ENCODE measurements around the gene IGF2R. TPM values are rescaled to one million over a fixed set of nuclear protein-coding genes. Genes with fewer than 3 reads are reported as not detected.

IGF2R gene
- total and polyA plus RNA-seq, 8 donors: 11.0 to 54.0 (median 34.7) TPM

DNA sequence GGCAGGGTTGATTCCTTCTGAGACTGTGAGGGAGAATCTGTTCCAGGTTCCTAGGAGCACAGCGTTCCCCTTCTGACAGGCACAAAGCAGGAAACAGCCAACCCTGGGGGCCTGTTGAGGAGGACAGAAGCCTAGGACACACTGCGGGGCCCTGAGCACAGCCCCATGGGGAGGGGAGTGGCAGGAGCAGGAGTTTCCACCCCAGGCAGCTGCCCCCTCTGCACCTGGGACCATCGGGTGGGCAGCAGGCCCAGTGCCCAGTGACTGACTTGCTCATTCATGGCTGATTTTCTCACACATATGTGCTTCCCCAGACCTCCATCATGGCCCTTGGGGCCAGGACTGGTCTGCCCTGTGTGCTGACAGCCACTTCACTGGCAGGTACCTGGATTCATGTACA is 146.5 kb downstream of the IGF2R start:
- Histone ChIP-seq H3K4me1 (no peaks in the 10 kb centered on the region), H3K9me3 (no peaks in the 10 kb centered on the region), H3K27ac (no peak overlapping the region), H3K27me3 (no peaks in the 10 kb centered on the region), H3K4me3 (no peak overlapping the region), H3K36me3 (no peaks in the 10 kb centered on the region)
- FAIRE-seq (no peak), DNase-seq (no peak), ATAC-seq (no peak)
- TF ChIP-seq, protein P1, sequence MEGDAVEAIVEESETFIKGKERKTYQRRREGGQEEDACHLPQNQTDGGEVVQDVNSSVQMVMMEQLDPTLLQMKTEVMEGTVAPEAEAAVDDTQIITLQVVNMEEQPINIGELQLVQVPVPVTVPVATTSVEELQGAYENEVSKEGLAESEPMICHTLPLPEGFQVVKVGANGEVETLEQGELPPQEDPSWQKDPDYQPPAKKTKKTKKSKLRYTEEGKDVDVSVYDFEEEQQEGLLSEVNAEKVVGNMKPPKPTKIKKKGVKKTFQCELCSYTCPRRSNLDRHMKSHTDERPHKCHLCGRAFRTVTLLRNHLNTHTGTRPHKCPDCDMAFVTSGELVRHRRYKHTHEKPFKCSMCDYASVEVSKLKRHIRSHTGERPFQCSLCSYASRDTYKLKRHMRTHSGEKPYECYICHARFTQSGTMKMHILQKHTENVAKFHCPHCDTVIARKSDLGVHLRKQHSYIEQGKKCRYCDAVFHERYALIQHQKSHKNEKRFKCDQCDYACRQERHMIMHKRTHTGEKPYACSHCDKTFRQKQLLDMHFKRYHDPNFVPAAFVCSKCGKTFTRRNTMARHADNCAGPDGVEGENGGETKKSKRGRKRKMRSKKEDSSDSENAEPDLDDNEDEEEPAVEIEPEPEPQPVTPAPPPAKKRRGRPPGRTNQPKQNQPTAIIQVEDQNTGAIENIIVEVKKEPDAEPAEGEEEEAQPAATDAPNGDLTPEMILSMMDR (IDR thresholded peaks at IDR 0.05): no peak
- WGBS, 2 donors: 93 to 100% methylated on average over 3 of the region's 3 CpGs
- intact Hi-C loops (cut with DNase I): no loop called here

- no peak for ATAC-seq
- no peak for FAIRE-seq
- Histone ChIP-seq H3K27ac (no peak overlapping the region), H3K36me3 (no peaks in the 10 kb centered on the region), H3K9me3 (no peaks in the 10 kb centered on the region), H3K4me3 (no peak overlapping the region), H3K4me1 (no peaks in the 10 kb centered on the region), H3K27me3 (no peaks in the 10 kb centered on the region)
- TF ChIP-seq, protein P1 (IDR thresholded peaks at IDR 0.05): no peak
- no peak for DNase-seq
- 90 to 94% methylated on average over 2 of the region's 2 CpGs for WGBS, 2 donors
- intact Hi-C loops (cut with DNase I): no loop called here
Observed at GRCh38 chr6:160116411-160116810, 147.5 kb downstream of the IGF2R start.

- no peak overlapping the region for H3K4me3 ChIP-seq
- FAIRE-seq (no peak), ATAC-seq (no peak), DNase-seq (no peak)
- 96 to 99% methylated on average over 6 of the region's 6 CpGs for WGBS, 2 donors
- TF ChIP-seq, protein P1 (IDR thresholded peaks at IDR 0.05): no peak
- H3K4me1 ChIP-seq: no peaks in the 10 kb centered on the region
- intact Hi-C loops (cut with DNase I): no loop called here
- no peaks in the 10 kb centered on the region for H3K27me3 ChIP-seq
- no peaks in the 10 kb centered on the region for H3K9me3 ChIP-seq
- H3K36me3 ChIP-seq: no peaks in the 10 kb centered on the region
- H3K27ac ChIP-seq: no peak overlapping the region
Observed at GRCh38 chr6:160117137-160117536, 148.3 kb downstream of the IGF2R start.

DNA sequence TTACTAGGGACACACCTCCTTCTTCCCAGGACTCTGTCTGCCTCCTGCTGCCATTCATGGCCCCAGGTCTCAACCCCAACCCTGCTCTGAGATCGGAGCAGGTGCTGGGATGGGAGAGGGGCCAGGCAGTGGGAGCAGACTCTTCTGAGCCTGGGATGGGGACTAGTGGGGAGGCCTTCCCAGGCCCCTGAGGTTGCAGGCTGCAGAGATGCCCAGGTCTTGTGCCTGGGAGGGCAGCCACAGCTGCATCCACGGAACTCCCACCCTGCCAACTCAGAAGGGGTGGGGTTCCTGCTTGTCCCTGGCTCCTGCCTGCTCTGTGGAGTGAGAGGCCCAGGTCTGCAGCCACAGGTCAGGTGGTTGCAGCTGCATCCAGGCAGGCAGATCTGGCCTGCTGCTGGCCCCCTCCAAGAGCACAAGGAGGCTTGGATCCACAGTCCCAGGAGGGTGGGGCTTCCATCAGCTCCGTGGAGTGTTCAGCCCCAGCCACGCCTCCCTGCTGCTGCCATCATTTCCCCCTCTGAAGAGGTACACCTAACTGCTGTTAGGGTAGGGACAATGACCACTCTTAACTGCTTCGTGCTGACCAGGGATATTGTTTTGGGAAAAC is 149.8 kb downstream of the IGF2R start:
- intact Hi-C loops (cut with DNase I): no loop called here
- TF ChIP-seq, protein P1 (IDR thresholded peaks at IDR 0.05): no peak
- no peak for FAIRE-seq
- Histone ChIP-seq H3K4me3 (no peak overlapping the region), H3K4me1 (no peaks in the 10 kb centered on the region), H3K36me3 (no peaks in the 10 kb centered on the region), H3K27me3 (no peaks in the 10 kb centered on the region), H3K9me3 (no peaks in the 10 kb centered on the region), H3K27ac (no peak overlapping the region)
- no peak for ATAC-seq
- no peak for DNase-seq
- WGBS, 2 donors: 90% methylated on average over 5 of the region's 5 CpGs

GRCh38 chr6:160120087-160120486 is 151.2 kb downstream of the IGF2R start:
- TF ChIP-seq, protein P1 (IDR thresholded peaks at IDR 0.05): no peak
- no peak for ATAC-seq
- no peaks in the 10 kb centered on the region for H3K9me3 ChIP-seq
- 94 to 100% methylated on average over 1 of the region's 1 CpG for WGBS, 2 donors
- H3K36me3 ChIP-seq: no peaks in the 10 kb centered on the region
- no peak for DNase-seq
- H3K27me3 ChIP-seq: no peaks in the 10 kb centered on the region
- no peak overlapping the region for H3K27ac ChIP-seq
- intact Hi-C loops (cut with DNase I): no loop called here
- no peak for FAIRE-seq
- H3K4me3 ChIP-seq: no peak overlapping the region
- no peaks in the 10 kb centered on the region for H3K4me1 ChIP-seq
